Epithelial cell of esophagus (primary cell): Measurements from ENCODE around the gene TINAGL1.

Source experiments
- DNase-seq: peaks from one replicate; pipeline ENCODE4 v3.0.0; 2010; ENCODE audit warnings: low read depth
- H3K4me3 ChIP-seq: 2 replicates; pipeline ENCODE4 v1.5.1; 2011; ENCODE audit warnings: mild to moderate bottlenecking, low read length, control low read depth
- TF ChIP-seq, protein P1 (sequence below): IDR thresholded peaks from 2 replicates; pipeline ENCODE4 v1.5.1; 2011; ENCODE audit warnings: low read depth, mild to moderate bottlenecking, low read length, control low read depth, inconsistent platforms; ENCODE audit not compliant: insufficient read depth; ENCODE audit errors: missing control alignments

Gene TINAGL1

DNA sequence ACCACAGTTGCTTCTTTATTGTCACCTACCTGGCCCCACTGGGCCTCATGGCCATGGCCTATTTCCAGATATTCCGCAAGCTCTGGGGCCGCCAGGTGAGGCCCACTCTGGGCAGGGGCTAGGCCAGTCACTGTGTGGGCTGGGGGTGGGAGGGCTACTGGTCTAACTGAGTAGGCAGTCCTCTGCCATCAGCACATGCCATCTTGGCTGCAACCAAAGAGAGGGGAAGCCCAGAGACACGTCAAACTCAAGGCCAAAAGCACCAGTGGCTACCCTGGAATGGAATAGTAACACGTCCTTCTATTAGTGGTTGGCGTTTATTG, 45.1 kb downstream of the TINAGL1 start:
- no peak for DNase-seq
- no peak overlapping the region for H3K4me3 ChIP-seq
- TF ChIP-seq, protein P1, sequence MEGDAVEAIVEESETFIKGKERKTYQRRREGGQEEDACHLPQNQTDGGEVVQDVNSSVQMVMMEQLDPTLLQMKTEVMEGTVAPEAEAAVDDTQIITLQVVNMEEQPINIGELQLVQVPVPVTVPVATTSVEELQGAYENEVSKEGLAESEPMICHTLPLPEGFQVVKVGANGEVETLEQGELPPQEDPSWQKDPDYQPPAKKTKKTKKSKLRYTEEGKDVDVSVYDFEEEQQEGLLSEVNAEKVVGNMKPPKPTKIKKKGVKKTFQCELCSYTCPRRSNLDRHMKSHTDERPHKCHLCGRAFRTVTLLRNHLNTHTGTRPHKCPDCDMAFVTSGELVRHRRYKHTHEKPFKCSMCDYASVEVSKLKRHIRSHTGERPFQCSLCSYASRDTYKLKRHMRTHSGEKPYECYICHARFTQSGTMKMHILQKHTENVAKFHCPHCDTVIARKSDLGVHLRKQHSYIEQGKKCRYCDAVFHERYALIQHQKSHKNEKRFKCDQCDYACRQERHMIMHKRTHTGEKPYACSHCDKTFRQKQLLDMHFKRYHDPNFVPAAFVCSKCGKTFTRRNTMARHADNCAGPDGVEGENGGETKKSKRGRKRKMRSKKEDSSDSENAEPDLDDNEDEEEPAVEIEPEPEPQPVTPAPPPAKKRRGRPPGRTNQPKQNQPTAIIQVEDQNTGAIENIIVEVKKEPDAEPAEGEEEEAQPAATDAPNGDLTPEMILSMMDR = no peak

DNA sequence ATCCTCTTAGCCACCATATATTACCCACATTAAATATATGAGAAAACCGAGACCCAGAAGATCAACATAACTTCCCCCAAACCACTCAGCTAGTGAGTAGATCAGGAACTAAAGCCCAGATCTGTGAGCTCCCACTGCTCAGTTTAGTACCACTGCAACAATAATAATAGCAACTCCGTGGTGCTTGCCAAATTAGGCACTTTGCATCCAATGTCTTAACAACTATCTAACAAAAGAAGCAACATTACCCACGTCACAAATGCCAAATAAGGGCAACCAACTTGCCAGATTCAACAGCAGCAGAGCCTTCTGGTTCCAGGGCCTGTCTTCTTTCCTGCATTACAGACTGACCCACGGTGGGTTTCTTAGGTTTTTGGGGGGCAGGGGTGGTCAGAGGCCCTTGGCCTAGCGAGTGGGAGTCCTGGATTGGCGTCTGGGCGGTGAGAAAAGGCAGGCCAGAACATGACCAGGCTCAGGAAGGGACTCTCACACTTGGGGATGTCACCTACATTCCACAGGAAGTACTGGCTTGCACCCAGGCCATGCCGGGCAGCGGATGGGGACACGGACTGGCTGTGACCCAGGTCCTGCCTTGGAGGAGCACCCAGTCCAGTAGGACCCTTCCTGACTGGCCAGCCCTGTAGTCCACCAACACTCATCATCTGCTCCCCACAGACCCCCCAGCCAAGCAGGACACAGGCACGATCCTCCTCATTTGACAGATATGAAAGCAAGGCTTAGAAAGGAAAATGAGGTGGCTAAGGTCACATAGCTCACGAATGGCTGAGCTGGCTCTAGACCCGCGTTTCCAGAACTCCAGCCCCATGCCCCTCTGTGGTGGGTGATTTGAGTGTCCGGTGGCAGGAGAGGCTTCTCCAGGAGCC, 45.8 kb downstream of the TINAGL1 start:
- no peak overlapping the region for H3K4me3 ChIP-seq
- TF ChIP-seq, protein P1 = no peak
- DNase-seq = no peak

DNA sequence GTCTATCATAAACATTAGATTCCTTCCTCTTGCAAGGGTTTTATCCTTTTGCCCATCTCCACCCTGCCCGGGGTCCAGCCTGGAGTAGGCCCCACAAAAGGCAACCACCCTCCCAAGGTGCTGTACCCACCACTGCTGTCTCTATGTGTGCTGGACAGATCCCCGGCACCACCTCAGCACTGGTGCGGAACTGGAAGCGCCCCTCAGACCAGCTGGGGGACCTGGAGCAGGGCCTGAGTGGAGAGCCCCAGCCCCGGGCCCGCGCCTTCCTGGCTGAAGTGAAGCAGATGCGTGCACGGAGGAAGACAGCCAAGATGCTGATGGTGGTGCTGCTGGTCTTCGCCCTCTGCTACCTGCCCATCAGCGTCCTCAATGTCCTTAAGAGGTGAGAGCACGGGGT, 47.0 kb downstream of the TINAGL1 start:
- TF ChIP-seq, protein P1 = no peak
- no peak overlapping the region for H3K4me3 ChIP-seq
- DNase-seq = no peak

DNA sequence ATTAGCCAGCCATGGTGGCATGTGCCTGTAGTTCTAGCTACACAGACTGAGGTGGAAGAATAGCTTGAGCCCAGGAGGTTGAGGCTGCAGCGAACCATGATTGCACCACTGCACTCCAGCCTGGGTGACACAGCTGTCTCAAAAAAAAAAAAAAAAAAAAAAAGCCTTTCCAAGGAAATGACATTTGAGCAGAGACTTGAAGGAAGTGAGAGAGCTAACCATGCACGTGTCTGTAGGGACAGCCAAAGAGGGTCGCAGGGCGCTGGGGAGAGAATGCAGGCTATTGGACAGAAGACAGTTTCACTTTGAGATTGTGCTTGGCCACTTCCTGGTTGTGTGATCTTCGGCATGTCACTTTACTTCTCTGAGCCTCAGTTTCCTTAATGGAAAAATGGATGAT, 48.0 kb downstream of the TINAGL1 start:
- TF ChIP-seq, protein P1 = no peak
- no peak for DNase-seq
- no peak overlapping the region for H3K4me3 ChIP-seq

DNA sequence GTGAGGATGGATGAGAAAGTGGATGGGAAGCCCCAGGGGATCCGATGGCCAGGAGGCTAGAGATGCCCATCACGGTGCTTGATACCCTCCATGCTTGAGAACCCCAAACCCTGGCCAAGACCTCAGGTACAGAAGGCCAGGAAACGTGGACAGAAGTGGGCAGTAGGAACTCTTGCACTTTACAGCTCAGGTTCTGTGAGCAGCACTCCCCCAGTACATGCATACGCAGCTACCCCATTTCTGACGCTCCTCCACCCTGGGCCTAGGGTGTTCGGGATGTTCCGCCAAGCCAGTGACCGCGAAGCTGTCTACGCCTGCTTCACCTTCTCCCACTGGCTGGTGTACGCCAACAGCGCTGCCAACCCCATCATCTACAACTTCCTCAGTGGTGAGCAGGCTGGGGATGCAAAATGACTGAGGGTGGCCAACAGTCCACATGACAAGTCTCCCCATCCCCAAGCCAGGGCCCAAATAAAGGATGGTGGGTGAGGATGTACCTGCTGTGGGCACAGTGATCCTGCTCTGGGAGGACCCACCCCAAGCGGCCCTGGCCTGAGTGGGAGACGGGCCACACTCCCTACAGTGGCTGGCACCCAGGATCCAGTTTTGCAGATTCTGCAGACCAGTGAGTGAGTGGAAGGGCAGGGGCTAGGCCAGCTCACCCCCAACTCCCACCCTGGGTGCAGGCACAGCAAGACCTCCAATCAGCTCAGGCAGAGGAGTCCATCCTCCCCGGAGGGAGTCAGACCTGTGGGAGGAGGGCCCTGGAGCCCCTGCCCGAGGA, 48.6 kb downstream of the TINAGL1 start:
- no peak overlapping the region for H3K4me3 ChIP-seq
- TF ChIP-seq, protein P1 = no peak
- DNase-seq = no peak

DNA sequence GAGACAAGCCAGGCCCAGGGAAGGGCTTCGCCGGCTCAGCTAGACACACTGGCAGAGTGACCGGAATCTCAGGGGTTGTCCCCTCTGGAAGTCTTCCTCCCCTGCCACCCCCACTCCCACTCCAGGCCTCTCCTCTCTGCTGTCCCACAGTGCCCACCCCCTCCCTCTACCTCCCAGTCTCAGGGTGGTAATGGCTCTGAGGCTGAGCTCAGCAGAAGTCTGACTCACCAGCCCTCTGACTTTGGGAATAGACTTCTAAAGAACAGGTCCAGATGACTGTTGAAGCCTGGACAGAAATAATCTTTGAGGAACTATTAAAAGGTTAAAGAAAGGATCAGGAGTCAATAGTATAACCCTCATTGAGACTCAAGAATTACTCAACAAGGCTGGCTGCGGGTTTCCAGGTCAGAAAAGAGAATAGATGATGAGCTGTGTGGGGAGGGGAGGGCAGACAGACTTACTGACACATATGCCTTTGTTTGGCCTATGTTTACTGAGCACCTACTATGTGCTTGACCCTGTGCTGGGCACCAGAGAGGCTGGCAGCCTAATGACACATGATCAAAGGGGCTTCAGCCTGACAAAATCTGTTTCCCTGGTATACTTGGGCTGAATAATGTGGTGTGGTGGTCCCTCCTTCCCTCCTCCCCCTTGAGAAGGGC, 49.4 kb downstream of the TINAGL1 start:
- TF ChIP-seq, protein P1 = no peak
- DNase-seq = peak; percentile 37

More for the DNA sequence above, 49.4 kb downstream of the TINAGL1 start:
- no peak overlapping the region for H3K4me3 ChIP-seq
